22Rv1 (cell line): Measurements from ENCODE around the gene KL.

Source experiments
- H3K27ac ChIP-seq: fragments of 450-650 bp; 2 replicates; pipeline ENCODE4 v1.5.1; 2017
- ZFX ChIP-seq: fragments of 450-650 bp; IDR thresholded peaks from 2 replicates; pipeline ENCODE4 v1.6.1; 2017; ENCODE audit warnings: antibody characterized with exemption, borderline replicate concordance
- TF ChIP-seq, protein P1 (sequence below): fragments of 450-650 bp; IDR thresholded peaks from 2 replicates; pipeline ENCODE4 v1.5.1; 2017; ENCODE audit warnings: mild to moderate bottlenecking

Gene KL

DNA sequence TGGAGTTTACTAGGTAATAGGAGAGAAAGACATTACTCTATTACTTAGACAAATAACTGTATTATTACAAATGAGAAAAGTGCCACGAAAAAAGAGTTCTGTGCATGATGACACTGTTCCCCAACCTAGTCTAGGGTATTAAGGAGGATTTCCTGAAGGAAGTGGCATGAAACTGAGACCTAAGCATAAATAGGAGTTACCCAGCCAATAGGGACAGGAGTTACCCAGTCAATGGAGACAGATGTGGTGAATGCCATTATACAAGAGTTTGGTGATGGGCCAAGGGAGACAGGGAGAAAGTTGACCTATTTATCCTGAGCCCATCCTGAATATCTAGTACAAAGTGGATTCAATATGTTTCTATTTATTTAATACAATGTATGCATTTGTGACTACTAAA, 65.4 kb downstream of the KL start:
- no peak for TF ChIP-seq ZFX
- TF ChIP-seq, protein P1, sequence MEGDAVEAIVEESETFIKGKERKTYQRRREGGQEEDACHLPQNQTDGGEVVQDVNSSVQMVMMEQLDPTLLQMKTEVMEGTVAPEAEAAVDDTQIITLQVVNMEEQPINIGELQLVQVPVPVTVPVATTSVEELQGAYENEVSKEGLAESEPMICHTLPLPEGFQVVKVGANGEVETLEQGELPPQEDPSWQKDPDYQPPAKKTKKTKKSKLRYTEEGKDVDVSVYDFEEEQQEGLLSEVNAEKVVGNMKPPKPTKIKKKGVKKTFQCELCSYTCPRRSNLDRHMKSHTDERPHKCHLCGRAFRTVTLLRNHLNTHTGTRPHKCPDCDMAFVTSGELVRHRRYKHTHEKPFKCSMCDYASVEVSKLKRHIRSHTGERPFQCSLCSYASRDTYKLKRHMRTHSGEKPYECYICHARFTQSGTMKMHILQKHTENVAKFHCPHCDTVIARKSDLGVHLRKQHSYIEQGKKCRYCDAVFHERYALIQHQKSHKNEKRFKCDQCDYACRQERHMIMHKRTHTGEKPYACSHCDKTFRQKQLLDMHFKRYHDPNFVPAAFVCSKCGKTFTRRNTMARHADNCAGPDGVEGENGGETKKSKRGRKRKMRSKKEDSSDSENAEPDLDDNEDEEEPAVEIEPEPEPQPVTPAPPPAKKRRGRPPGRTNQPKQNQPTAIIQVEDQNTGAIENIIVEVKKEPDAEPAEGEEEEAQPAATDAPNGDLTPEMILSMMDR = no peak
- H3K27ac ChIP-seq = no peak overlapping the region

DNA sequence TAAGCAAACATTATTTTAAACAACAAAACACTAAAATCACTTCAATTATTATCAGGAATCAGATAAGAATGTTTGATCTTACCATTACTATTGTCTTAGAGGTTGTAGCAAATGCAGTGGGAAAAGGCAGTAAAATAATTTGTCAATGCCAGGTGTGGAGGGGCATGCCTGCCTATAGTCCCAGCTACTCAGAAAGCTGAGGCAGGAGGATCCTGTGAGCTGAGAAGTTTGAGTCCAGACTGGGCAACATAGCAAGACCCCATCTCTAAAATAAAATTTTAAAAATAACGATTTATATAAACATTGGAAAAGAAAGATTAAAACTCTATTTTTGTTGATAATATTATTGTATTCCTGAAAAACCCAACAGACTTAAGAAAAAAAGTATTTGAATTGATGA, 66.8 kb downstream of the KL start:
- H3K27ac ChIP-seq = no peak overlapping the region
- no peak for TF ChIP-seq ZFX
- TF ChIP-seq, protein P1 = no peak

- TF ChIP-seq ZFX = no peak
- TF ChIP-seq, protein P1 = no peak
Measured at GRCh38 chr13:33087091-33087490, 70.9 kb downstream of the KL start.

DNA sequence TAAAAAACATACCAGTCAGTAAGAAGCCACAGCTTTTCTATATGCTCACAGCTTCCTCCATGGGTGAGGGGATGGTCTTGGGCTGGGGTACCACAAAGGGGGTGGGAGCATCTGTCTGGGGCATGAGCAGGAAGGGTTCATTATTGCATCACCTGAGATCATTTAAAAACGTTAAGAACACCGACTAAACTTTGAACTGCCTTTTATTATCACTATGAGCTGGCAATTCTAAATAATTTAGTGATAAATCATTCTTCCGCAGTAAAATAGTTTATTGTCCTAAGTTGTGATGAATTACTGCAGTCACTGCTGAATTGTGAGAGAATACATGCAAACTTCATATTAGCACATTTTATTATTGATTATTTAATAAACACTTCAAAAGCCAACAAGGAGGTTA, 71.6 kb downstream of the KL start:
- no peak overlapping the region for H3K27ac ChIP-seq
- TF ChIP-seq, protein P1 = no peak
- TF ChIP-seq ZFX = no peak

More at GRCh38 chr13:33087091-33087490, 70.9 kb downstream of the KL start:
- no peak overlapping the region for H3K27ac ChIP-seq

DNA sequence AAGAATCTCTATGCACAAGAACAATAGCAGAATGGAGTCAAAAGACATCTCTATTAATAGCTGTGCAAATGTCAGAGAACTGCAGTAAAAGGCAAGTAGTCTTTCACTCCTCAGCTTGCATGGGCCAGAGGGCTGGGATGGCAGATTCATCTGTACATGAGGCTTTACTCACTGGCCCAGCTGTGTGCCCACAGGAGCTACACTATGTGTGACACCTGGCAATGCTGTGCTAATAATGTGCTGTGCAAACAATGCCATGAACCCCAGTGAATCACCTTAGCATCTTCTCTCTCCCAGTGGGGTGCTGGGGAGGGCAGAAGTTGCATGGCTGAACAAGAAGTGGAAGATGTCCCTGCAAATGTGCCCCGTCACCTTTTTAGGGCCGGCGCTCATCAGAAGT, 73.1 kb downstream of the KL start:
- TF ChIP-seq ZFX = no peak
- TF ChIP-seq, protein P1 = no peak
- no peak overlapping the region for H3K27ac ChIP-seq

DNA sequence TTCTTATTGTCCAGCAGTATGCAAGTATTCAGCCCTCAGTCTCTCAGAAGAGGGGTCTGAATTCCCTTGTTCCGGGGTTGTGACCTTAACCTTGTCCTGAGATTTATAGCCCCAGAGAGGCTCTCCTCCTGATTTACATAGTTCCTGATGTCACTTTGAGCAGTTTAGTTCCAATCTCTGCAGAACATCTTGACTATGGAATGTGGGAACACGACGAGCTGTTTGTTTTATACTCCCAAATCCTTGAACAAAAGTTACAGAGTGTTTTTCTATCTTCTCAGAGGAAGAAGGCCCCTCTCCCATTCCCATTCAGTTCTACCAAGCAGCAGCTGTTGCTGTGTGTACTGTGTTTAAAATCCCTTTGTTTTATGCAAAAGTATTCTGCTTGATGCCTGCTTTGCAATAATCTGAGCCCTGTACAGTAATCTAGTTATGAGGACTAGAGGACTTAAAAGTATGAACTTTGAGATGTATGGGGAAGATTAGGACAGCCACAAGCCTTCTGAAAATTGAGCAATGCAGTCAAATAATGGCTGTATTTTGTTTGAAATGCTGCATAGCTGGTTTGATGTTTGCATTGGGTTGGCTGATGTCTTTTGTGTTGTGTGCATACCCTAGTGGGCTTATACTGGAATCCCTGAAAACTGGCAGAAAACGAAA, 74.7 kb downstream of the KL start:
- H3K27ac ChIP-seq = no peak overlapping the region
- TF ChIP-seq ZFX = no peak
- TF ChIP-seq, protein P1 = no peak

- H3K27ac ChIP-seq = no peak overlapping the region
- TF ChIP-seq ZFX = no peak
- TF ChIP-seq, protein P1 = no peak
Measured at GRCh38 chr13:33091415-33091774, 75.2 kb downstream of the KL start.
